BJ (cell line): Measurements from ENCODE around the gene ATP2A3. TPM values are rescaled to one million over a fixed set of nuclear protein-coding genes. Genes with fewer than 3 reads are reported as not detected.

Experiments used
- CTCF ChIA-PET: fragments of 350-600 bp; formaldehyde crosslinking; extraction: SDS; loops from one replicate; lab custom pipeline; 2021; ENCODE audit warnings: antibody characterized with exemption, inconsistent platforms; lab: Yijun Ruan, JAX
- POLR2A ChIA-PET: fragments of 300-600 bp; sonication (Branson Sonifier 250); formaldehyde crosslinking; extraction: SDS; loops from one replicate; lab custom pipeline; 2021; ENCODE audit warnings: antibody characterized with exemption; lab: Charles Lee
- DNase-seq: peaks from one replicate; pipeline ENCODE4 v3.0.0-alpha.2; 2011; ENCODE audit warnings: low read depth
- H3K27me3 ChIP-seq: 2 replicates; pipeline ENCODE4 v1.6.0; 2011; ENCODE audit warnings: low read length; ENCODE audit not compliant: control insufficient read depth, insufficient read depth
- H3K36me3 ChIP-seq: 2 replicates; pipeline ENCODE4 v1.5.1; 2011; ENCODE audit warnings: low read length; ENCODE audit not compliant: control insufficient read depth, insufficient read depth
- H3K4me3 ChIP-seq: 2 replicates; pipeline ENCODE4 v1.5.1; 2011; ENCODE audit warnings: low read depth, mild to moderate bottlenecking, control low read depth, low read length
- CTCF ChIP-seq: IDR thresholded peaks from 2 replicates; pipeline ENCODE4 v1.5.1; 2011; ENCODE audit warnings: low read depth, mild to moderate bottlenecking, control low read depth, inconsistent platforms, low read length, moderate library complexity; ENCODE audit not compliant: insufficient read depth
- polyA plus RNA-seq: library from polyadenylated mRNA; depleted of rRNA; stranded (reverse); fragments of >200 nt; gene quantifications from 2 replicates; pipeline ENCODE4 v1.2.3, GENCODE V29; 2011

The ATP2A3 gene
- polyA plus RNA-seq, 1 experiment, result 1.1 TPM

GRCh38 chr17:3972931-3973330, 8.7 kb upstream of the ATP2A3 start:
- TF ChIP-seq CTCF, result no peak
- ChIA-PET CTCF (no interaction called here), POLR2A (no interaction called here)
- no peak for DNase-seq
- Histone ChIP-seq H3K27me3 (0 out of 2 replicates have a peak, but pooled peaks cover 3% of the 10 kb centered on the region), H3K4me3 (no peak overlapping the region), H3K36me3 (no peaks in the 10 kb centered on the region)

- H3K27me3 ChIP-seq, result peaks cover 3% of the 10 kb centered on the region; the same call in 1 of the 2 replicates
- ChIA-PET CTCF (no interaction called here), POLR2A (no interaction called here)
- no peak for DNase-seq
- H3K36me3 ChIP-seq, result no peaks in the 10 kb centered on the region
- no peak overlapping the region for H3K4me3 ChIP-seq
- no peak for TF ChIP-seq CTCF
Observed at GRCh38 chr17:3972281-3972731, 8.1 kb upstream of the ATP2A3 start.

GRCh38 chr17:3970668-3971067, 6.4 kb upstream of the ATP2A3 start:
- POLR2A ChIA-PET, result no interaction called here
- Histone ChIP-seq H3K27me3 (peaks cover 3% of the 10 kb centered on the region; the same call in 1 of the 2 replicates), H3K36me3 (no peaks in the 10 kb centered on the region), H3K4me3 (no peak overlapping the region)
- CTCF ChIA-PET, result no interaction called here
- TF ChIP-seq CTCF, result no peak
- no peak for DNase-seq

GRCh38 chr17:3969963-3970362, 5.7 kb upstream of the ATP2A3 start:
- TF ChIP-seq CTCF, result no peak
- ChIA-PET CTCF (no interaction called here), POLR2A (no interaction called here)
- DNase-seq, result no peak
- Histone ChIP-seq H3K4me3 (no peak overlapping the region), H3K36me3 (no peaks in the 10 kb centered on the region), H3K27me3 (peaks cover 3% of the 10 kb centered on the region; the same call in 1 of the 2 replicates)

- no peak for DNase-seq
- Histone ChIP-seq H3K27me3 (peaks cover 3% of the 10 kb centered on the region; the same call in 1 of the 2 replicates), H3K4me3 (no peak overlapping the region), H3K36me3 (no peaks in the 10 kb centered on the region)
- TF ChIP-seq CTCF, result no peak
- ChIA-PET CTCF (no interaction called here), POLR2A (no interaction called here)
Observed at GRCh38 chr17:3968886-3969524, 4.8 kb upstream of the ATP2A3 start.
